Endothelial cell (in vitro differentiated cells): ENCODE results near the gene SORCS2. TPM values are rescaled to one million over a fixed set of nuclear protein-coding genes. Genes with fewer than 3 reads are reported as not detected.

ENCODE experiments used
- DNase-seq: peaks from one replicate; pipeline ENCODE4 v3.0.0; 2021; ENCODE audit warnings: low spot score
- H3K27ac Mint-ChIP-seq: one replicate; pipeline ENCODE4 v1.8.0; 2021; ENCODE audit warnings: mixed read lengths, inconsistent platforms; ENCODE audit not compliant: unreplicated experiment
- H3K27me3 Mint-ChIP-seq: one replicate; pipeline ENCODE4 v1.8.0; 2021; ENCODE audit warnings: mild to moderate bottlenecking, moderate library complexity, mixed read lengths, inconsistent platforms; ENCODE audit not compliant: unreplicated experiment
- H3K36me3 Mint-ChIP-seq: one replicate; pipeline ENCODE4 v1.8.0; 2021; ENCODE audit warnings: mild to moderate bottlenecking, low read depth, mixed read lengths, inconsistent platforms; ENCODE audit not compliant: unreplicated experiment
- H3K4me1 Mint-ChIP-seq: one replicate; pipeline ENCODE4 v1.8.0; 2021; ENCODE audit warnings: mild to moderate bottlenecking, mixed read lengths, inconsistent platforms; ENCODE audit not compliant: unreplicated experiment
- H3K4me3 Mint-ChIP-seq: one replicate; pipeline ENCODE4 v1.8.0; 2021; ENCODE audit warnings: mild to moderate bottlenecking, mixed read lengths, inconsistent platforms; ENCODE audit not compliant: unreplicated experiment
- H3K9me3 Mint-ChIP-seq: one replicate; pipeline ENCODE4 v1.8.0; 2021; ENCODE audit warnings: mixed read lengths, inconsistent platforms; ENCODE audit not compliant: unreplicated experiment
- CTCF ChIP-seq: fragments of 200-600 bp; sonication (generic); IDR thresholded peaks from one replicate; pipeline ENCODE4 v1.5.0; 2021; ENCODE audit warnings: antibody characterized with exemption; ENCODE audit not compliant: unreplicated experiment
- total RNA-seq: library from RNA; stranded (reverse); fragmentation: NEBNext Ultra II Directional; extraction: Animal tissue kit (Norgen Biotek cat#: 25700); gene quantifications from one replicate; pipeline ENCODE4 v1.2.1, GENCODE V29; 2021; ENCODE audit not compliant: unreplicated experiment

Gene SORCS2
- total RNA-seq, 1 donor from 2014 or later = 1.3 TPM

GRCh38 chr4:7307394-7308099 is 115.2 kb downstream of the SORCS2 start:
- TF ChIP-seq CTCF = no peak

GRCh38 chr4:7309181-7309580 is 116.8 kb downstream of the SORCS2 start:
- Mint-ChIP-seq H3K36me3 (no peaks in the 10 kb centered on the region), H3K4me1 (peaks cover 3% of the 10 kb centered on the region), H3K27ac (no peak overlapping the region), H3K9me3 (no peaks in the 10 kb centered on the region), H3K27me3 (peaks cover 10% of the 10 kb centered on the region), H3K4me3 (no peak overlapping the region)
- TF ChIP-seq CTCF = no peak
- DNase-seq = no peak

More at GRCh38 chr4:7307394-7308099, 115.2 kb downstream of the SORCS2 start:
- peaks cover 17% of the 10 kb centered on the region for H3K27me3 Mint-ChIP-seq
- H3K4me1 Mint-ChIP-seq = peaks cover 3% of the 10 kb centered on the region
- H3K9me3 Mint-ChIP-seq = no peaks in the 10 kb centered on the region
- no peak overlapping the region for H3K4me3 Mint-ChIP-seq
- no peaks in the 10 kb centered on the region for H3K36me3 Mint-ChIP-seq
- DNase-seq = no peak
- no peak overlapping the region for H3K27ac Mint-ChIP-seq

- no peaks in the 10 kb centered on the region for H3K9me3 Mint-ChIP-seq
- no peak for TF ChIP-seq CTCF
Observed at GRCh38 chr4:7309636-7310390, 117.5 kb downstream of the SORCS2 start.

GRCh38 chr4:7310451-7310850 is 118.1 kb downstream of the SORCS2 start:
- Mint-ChIP-seq H3K27me3 (peaks cover 7% of the 10 kb centered on the region), H3K36me3 (no peaks in the 10 kb centered on the region), H3K4me3 (no peak overlapping the region)

More at GRCh38 chr4:7309636-7310390, 117.5 kb downstream of the SORCS2 start:
- H3K4me3 Mint-ChIP-seq = no peak overlapping the region
- H3K4me1 Mint-ChIP-seq = peaks cover 3% of the 10 kb centered on the region
- H3K36me3 Mint-ChIP-seq = no peaks in the 10 kb centered on the region
- no peak overlapping the region for H3K27ac Mint-ChIP-seq
- peaks cover 7% of the 10 kb centered on the region for H3K27me3 Mint-ChIP-seq
- DNase-seq = no peak

More at GRCh38 chr4:7310451-7310850, 118.1 kb downstream of the SORCS2 start:
- Mint-ChIP-seq H3K9me3 (no peaks in the 10 kb centered on the region), H3K27ac (no peak overlapping the region), H3K4me1 (peaks cover 3% of the 10 kb centered on the region)
- DNase-seq = no peak
- no peak for TF ChIP-seq CTCF
